Activated CD4-positive, alpha-beta T cell treated with anti-CD3 and anti-CD28 coated beads, Interleukin-2, Interleukin-4, amounts not matched to agents 100 ng/mL and 50 ng/mL, durations not matched to agents 16 hours and 8 hours (primary cell): ENCODE results near the gene FAM53B.

Experiments
- DNase-seq: peaks from one replicate; pipeline ENCODE4 v3.0.0-alpha.2; 2020; ENCODE audit warnings: low spot score

FAM53B gene

DNA sequence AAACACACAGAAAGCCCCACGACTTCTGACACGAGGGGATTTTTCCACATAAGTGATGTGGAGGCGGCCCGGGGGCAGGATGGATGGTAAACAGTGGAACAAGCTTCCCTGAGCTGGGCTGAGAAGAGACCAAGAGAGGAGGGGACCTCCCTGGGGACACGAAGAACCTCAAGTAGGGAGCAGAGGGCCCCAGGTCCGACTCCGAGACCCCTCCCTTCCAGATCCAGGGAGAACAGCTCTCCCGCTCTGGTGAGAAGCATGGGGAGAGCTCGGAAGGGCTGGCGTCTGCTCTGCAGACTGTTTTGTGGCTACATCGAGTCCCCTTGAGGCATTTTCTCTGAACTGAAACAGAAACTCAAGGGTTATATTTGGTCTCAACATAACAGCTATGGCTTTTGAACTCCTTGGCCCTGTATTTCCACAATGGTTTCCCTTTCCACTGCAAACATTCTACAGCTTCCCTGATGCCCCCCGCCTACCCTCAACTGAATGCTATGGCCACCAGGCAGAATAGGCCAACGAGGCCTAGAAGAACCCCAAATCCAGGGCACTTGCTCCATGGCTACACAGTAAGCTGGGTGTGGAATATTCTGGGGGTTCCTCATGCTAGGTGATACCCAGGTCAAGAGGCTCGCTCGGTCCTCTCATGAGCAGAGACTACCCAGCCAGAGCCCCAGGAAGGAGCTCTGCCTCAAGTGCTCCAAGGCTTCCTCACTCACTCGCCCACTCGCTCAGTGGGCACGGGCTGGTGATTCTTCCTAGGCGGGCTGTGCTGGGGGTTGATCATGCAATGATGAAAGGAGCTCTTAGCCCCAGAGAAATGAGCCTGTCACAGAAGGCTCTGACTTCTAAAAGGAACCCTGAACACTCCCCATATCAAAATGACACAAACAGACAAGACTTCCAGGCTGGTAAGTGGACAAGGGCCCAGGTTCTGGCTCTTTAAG, 47.5 kb downstream of the FAM53B start:
- DNase-seq: peak; percentile 39

DNA sequence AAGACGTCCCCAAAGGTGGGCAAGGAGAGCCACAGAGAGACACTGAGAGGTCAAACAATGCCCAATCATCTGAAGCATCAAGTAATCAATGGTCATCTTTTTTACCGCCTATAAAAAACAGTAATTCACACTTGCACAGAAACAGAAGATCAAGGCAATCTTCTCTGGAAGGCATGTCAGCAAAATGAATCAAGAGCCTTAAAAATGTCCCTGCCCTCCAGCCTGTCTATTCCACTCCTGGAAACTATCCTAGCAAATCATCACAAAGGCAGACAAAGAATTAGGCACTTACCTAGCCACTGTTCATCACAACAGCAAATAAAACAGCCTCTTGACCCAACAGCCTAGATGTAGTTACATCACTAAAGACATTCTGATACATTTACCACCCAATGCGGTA, 48.9 kb downstream of the FAM53B start:
- DNase-seq: no peak

DNA sequence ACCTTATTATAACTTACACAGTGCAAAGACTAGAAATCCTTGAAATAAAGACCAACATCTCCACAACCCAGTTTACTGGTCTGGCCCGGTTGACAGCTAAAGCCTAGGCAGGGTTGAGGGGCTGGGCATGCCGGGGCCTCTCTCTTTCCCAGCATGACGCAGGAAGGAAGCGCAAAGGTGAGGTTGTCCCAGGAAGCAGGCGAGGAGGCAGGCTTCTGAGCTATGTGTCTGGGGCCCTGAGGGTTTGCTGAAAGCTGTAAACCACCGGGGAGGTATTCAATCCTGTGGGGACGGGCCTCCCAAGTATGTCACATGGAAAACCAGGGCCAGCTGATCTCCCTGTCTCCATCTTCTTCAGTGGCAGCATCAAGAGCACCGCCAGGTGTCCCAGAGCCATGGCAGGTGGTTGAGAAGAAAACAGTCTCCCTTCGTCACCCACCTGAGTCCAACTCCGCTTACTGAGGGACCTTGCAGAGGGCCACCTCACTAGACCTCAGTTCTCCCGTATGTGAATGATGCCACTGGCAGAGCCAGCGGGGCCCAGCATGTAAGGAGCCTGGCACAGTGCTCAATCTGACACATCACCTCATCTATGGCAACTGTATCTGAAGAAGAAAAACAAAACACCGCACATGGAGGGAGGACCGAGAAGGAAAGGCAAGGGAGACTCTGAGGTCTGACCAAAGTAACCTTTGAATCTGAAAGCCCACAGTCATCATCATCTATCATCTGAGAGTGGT, 49.5 kb downstream of the FAM53B start:
- DNase-seq: no peak

DNA sequence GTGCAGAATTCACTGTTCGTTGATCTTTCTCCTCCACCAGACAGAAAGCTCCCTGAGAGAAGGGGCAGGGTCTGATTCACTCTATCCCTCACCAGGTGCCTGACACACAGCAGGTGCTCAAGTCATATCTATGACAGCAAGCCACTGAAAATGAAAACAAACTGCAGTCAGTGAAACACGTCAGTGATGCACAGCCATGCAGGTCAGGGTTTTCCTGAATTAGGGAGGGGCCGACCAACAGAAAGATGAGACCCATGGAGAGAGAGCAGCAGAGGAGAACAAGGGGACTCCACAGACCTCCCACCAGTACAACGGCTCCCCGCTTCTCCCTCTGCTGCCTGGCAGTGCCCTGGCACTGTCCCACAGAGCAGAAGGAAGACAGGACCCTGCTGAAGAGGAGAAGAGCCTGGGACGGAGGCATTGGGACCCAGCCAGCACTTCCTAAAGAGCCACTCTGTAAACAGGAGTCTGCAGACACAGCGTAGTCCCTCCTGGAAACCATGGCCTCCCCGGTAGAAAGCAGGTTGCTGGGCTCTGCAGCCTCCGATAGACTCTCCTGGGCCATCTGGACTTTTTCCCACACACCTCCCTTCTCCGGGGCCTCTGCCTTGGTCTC, 50.3 kb downstream of the FAM53B start:
- DNase-seq: no peak

DNA sequence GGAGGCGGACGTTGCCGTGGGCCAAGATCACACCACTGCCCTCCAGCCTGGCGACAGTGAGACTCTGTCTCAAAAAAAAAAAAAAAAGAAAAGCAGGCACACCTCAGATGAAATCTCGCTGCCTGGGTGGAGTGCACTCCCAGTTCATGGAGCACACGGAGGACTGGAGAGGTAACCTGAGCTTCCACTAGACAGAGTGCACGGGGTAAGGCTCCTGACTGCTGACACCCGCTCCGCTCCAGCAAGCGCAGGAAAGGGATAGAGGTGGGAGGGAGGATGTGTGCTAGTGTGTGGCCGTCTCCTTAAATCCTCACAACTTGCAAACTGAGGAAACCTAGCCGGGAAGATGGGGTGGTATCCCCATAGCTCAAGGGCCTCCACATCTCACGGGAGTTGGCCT, 50.8 kb downstream of the FAM53B start:
- DNase-seq: no peak

DNA sequence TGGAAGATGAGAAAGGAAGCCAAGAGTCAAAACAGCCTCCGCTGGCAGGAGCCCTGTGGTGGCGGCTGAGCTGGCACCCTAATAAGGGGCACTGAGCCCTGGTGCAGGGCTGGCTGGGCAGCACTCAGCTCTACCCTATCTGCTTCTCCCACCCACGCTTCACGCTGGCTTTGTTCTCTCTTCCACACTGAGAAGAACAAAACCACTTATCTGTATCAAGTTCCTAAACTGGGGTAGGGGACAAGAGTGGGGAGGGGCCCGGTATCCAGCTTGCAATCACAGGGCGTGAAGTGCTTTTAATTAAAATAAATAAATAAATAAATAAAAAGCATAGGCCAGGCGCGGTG, 52.1 kb downstream of the FAM53B start:
- no peak for DNase-seq

DNA sequence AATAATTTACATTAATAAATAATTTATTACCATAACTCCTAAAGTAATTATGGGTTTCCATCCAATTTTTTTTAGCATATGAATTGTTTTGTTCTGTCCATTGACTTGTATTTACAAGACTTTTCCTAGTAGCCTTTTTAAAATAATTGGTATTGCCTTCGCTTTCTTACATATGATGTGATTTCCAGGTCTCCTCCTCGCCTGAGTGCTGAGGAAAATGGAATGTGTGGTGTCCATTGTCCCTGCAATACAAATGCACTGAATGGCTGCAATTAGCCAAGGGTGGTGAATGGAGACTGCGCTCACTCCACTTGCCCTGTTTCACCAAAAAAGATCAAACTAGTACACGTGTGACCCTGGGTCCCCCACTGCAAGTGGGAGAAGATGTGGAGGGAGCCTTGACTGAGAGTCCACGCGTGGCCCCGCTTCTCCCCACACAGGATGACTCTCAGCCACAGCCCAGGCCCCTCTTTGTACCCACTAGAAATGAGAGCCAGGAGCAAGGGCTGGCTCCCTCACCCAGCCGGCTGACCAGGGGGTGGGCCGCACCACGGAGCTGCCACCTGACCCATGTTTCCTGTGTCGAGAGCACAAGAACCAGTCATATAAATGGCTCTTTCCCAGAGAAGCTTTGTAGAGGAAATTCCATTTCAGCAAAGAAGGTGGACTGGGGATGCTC, 52.6 kb downstream of the FAM53B start:
- no peak for DNase-seq

DNA sequence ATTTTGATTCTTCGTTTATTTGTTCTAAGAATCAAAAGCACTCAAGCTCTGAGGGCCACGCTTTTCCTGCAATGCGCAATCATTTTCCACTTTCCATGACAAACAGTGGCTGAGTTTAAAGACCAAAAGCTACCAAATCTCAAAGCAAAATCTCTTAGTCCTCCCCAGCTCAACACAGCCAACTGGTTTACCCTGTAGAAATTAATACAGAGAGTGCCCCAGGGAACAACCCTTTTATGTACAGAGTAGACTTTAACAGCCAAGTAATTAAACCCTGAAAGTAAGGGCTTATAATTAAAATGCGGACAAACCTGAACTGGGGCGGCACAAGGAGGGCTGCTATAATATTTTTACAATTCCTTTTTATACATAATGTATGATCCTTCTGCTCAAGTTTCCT, 53.2 kb downstream of the FAM53B start:
- DNase-seq: no peak

DNA sequence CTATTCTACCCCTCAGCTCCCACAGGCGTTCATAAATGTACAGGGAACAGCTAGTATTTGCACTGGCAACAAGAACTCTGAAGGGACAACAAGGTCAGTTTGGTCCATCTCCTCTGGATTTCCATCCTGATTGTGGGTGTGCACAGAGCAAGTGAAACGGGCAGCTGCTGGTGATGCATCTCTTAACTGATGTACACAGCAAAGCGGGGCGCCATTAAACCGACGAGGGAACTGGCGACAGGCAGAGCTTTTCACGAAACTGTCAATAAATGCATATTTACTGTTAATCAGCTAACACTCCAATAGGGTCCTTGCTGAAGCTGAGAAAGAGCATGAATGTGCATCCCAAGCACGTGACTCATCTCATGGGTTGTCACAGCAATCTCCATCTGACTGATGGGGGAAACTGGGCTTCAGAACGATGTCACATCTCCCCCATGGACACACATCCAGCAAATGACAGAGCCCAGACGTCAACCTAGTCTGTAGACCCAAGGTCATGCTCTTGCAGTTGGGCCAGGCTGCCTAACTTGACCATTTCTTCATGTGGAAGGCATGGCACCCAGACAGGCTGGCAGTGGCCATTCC, 54.2 kb downstream of the FAM53B start:
- peak; percentile 62 for DNase-seq

DNA sequence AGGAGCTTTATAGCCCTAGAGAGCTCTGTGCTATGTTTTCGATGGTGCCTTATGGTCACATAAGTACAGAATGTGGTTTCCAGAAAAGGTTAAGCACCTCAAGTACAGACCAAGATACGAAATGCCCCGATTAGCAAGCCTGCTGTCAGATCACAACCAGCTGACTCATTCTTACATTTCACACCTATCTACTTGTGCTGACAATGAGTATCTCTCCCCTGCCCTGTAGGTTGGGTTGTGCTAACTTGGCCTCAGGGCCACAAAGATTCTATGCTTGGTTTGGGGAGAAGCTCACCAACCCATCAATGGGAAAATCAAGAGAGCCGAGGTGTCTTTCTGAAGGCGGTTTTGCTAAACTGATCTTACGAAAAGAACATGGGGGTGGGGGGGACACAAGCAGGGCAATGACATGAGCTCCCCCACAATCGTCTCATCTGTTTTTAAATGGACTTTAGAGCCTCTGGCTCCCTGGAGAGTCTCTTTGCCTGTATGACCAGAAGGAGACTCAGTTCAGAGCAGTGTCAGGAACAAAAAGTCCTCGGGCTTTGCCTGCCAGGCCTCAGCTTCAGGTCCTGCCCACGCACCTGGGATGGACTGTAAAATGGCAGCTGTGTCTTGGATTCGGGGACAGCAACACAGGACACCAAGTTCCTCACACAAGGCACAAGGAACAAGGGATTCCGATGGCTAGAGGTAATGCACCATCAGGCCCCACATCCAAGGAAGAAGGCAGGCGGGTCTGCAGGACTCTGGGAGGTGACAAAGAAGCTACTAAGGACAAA, 55.1 kb downstream of the FAM53B start:
- peak; percentile 95 for DNase-seq

DNA sequence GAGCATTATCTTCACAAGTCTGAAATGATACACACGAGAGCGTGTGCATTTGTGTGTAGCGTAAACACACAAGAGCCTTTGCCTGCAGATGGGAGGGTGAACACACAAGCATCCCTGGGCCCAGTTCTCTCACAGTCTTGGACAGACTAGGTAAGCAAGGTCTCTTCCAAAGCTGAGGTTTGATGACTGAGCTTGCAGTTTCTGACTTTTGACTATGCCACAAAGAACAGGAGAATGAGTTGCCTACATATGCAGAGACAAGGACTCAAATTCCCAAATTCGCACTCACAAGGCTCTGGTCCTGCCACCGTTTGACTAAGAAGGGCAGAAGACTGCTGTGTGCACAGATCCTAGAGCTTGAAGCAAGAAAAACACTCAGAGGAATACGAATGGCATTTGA, 55.8 kb downstream of the FAM53B start:
- DNase-seq: peak; percentile 34

DNA sequence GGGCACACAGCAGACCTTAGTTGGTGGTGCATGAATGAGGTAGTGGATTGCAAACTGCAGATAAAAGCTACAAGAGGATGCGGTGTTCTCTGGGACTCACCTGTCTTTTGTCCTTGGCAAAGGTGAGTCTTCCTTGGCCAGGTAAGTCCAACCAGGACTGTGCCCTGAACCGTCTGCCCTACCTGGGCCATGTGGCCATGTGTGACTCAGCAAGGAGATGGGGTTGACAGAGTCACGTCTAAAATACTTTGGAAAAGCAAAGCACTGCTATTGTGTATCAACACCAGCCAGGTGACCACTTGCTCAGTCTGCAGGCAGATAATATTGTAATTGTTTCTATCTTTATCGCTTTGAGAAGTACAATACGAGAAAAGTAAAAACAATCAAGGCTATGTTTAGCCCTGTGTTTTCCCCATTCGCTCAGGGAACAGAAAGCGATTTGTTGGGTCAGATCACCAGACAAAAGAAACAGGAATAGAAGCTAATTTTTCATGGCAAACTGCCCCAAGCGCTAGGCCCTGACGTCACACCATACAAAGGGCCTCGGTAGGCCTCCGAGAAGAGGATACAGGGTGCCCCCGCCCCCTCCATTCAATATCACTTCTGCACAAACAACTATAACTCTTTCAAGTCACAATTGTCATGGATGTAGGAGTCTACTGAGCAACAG, 57.3 kb downstream of the FAM53B start:
- DNase-seq: no peak

DNA sequence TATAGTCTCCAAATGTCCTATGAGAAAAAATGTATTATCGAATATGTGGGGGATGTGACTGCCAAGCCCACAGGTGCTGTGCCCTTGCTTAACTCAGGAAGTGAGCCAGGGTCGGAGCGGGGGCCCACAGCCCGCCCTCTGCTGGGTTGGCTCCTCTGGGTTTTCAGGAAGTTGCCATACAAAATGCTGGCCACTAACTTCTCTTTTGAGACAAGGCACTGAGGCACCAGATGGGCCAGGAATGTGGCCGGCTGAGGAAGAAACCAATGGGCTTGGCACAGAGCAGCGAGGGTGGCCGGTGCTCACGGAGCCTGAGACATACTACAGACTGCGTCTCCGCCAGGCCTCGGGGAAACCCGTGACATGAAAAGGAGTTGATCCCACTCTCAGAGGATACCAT, 58.9 kb downstream of the FAM53B start:
- DNase-seq: no peak

DNA sequence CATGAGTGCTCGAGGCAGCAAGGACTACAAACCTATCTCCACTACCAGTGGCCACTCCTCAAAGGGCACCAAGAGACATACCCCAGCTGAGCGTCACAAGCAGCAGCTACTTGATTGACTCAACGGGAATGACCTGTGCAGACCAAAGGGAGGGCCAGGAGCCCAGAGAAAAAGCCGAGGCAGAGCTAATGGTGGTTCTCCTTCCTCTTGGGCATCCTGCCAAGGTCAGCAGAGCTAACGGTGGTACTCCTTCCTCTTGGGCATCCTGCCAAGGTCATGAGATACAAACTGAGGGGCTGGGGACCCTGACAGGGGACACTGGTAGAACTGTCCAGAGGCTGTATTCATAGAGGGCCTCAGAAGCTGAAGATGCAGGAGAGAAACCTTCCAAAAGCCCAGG, 60.4 kb downstream of the FAM53B start:
- no peak for DNase-seq

DNA sequence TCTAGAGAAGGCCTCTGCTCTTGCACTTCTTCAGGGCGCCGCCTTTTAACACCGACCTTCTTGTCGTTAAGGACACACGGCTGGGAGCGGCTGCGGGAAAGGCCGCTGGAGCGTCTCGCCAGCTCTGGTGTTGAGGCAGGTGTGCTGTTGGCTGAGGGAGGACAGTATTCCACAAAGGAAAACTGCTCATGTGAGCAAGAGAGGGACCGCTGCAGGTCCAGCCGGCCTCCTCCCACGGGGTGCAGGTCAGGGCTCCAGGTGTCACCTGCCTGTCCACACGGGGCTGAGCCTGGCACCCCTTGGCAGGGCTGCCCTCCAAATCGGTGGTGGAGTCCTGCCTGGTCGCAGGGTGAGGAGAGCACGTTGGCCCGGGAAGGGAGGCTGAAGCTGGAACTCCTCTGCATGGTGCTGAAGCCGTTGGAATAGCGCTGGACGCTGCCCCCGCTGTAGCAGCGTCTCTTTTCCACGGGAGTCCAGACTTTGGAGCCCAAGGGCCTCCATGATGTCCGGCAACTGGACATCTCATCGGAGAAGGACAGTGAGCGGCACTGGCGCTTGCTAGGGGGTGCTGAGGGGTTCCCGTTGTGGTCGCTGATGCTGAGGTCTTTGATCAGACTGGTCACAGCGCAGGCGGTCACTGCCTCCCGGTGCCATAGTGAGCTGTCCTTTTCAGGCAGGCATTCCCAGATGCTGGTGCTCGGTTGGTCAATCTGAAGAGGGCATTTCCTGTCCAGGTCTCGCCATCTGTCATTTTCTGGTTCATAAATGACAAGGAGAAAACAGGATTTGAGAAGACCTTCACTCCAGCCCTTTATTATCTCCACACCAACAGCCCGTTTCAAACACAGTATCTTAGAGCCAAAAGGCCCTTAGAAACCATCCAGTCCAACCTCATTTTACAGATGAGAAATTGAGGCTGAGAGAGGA, 62.3 kb downstream of the FAM53B start:
- DNase-seq: no peak

DNA sequence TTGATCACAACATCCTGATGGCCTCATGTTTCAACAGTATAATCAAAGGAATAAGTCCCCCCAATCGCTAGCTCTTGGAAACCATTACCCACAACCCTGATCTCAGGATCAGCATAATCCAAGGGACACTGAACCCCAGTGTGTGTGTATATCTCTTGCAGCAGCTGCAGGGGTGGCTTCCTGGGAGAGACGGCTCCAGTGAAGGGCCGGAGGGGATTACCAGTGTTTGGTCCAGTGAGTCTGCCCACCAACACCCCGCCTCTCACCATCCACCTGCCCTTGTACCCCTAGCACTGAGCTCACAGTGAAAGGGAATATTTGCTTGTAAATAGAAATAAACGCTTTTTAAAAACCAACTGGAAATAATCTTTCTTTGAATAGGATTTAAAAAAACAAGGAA, 63.1 kb downstream of the FAM53B start:
- no peak for DNase-seq

DNA sequence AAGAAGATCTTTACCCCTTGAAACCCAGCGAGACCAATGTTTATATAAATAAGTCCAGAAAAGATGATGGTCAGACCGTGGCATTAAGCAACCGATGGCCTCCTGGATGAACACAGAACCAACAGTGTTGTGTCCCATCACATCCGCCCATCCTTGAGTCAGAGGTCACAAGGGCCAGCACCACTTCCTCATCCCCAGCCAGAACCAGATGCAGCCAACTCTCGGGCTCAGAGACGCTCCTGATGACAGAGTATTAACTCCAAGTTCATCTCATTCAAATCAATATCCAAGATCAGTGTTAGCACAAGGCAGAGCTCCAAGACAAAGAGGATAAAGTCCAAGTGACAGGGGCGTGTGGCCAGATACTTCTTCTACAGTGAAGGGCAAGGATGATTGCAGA, 63.5 kb downstream of the FAM53B start:
- DNase-seq: no peak

DNA sequence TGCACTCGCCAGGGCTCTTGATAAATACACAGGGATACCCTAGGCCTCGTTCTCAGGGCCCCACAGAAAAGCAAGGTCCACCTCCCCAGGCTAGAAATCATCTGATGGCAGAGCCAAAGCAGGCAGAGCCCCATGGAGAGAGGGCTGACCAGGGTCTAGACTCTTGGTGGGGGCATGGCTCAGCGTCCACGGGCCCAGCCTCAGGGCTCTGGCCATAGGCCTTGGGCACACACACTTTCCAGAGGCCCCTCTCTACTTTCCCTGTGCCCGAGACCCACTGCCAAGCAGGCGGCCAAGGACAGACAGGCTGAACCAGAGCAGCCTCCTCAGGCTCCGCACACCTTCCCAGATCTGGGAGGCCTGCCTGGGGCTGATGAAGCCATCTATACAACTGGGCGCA, 64.8 kb downstream of the FAM53B start:
- DNase-seq: no peak

DNA sequence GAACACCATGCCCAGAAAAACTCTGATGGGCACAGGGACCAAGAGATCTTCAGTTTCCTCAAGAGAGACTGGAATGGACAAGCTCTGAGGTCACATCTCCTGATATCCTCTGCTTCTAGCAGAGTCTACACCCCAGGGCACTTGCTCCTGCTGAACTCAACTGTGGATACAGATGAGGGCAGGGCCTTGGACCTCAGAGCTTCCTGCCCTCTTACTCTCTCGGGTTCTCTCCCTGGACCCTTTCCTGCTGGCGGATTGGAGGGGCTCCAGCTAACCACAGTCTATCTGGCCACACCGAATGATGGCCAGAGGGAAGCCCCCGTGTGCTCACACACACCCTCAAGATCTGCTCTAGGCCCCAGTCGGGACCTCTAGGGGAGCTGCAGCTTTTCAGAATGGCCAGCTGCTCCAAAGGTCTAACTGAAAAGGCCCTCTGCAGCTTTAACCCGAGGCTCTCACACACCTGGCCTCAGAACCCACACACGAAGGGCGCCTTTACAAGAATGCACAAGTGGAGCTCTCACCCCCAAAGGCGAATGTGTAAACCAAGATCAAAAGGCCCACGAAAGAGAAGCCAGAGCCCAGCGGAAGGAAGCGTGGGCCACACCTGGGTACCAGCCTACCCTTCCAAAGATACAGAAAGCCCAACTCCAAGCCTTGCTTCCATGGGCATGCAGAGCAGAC, 65.5 kb downstream of the FAM53B start:
- DNase-seq: no peak
